NCI-H748 (cell line): ENCODE measurements around the gene HOXB4.

Experiments used
- DNase-seq: peaks from one replicate; lab custom pipeline; 2025; ENCODE audit not compliant: unreplicated experiment; lab: John Stamatoyannopoulos, UW

The HOXB4 gene

DNA sequence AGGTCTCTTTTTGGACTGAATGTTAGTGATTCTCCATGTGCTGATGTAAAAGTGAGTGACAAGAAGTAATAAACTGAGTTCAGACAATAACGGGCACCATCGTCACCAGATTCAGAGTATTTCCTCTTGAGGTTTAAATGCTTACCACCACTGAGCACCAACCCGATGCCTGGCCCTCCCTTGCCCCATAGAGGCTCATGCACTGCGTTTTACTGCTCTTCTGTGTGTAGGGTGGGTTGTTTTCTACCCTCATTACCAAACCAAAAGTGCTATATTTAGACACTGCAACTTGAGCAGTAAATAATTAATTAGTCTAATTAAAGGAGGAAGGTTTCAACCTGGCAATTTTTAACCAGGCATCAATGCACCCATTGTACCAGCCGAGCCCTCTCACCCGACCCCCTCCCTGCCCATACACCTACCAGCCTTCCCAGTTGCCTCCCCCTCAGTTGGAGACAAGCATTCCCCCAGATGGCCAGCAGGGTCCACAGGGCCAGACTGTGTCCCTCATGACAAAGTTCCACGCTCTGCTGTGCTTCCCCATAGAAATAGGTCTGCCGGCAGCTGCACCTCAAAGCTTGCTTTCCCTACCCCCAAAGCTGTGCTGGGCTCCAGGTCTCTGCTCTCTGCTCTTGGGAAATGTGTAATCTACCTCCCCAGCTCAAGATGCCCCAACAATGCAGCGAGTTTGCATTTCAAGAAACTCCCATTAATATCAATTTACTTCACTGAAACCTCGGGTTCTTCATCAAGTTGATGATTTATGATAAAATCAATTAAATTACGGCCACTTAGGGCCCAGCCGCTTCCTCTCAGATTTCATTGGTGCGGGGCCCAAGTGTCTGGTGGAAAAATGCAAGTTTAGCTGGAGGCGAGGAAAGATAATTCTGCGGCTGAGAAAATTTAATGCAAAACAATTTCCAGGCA is 16.0 kb downstream of the HOXB4 start:
- no peak for DNase-seq

DNA sequence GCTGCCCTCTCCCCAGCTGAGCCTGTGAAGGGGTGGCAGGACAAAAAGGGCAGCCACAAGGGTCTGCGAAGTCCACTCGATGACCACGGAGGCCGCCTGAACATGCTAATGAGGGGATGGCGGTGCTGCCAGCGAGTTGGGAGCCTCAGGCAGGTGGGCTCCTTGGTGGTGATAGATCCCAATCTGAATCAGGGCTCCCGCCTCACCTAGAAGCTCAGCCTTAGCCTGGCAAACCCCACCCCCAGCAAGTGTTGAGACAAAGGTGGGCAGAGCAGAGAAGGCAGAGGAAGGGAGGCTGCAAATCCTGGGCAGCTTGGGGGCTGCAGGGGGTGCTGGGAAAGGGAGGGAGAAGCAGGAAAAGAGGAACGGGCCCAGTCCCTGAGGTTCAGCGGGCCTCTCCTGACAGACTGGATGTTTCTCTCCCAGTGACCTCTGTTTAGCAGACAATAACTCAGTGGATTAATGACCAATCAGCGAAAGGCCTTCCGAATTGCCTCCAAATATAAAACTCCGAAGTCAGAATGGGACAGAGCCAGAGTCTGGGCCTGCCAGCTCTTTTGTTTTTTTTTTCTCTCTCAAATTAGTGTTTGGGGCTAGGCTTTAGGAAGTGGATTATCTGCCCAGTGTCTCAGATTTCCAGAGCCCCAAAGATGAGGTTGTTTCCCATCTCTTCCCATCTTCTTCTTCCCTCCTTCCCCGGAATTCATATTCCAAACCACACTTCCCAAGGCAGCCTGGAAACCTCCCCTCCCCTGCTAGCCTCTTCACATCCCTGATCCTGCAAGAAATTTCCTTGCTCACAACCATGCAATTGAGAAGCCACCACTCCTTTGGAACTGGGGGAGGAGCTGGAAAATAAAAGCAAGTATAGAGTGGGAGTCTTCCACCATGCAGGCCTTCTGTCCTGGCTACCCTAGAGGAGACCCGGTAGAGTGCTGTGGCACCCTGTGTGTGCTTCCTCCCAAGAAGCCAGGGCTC is 18.0 kb downstream of the HOXB4 start:
- no peak for DNase-seq

- DNase-seq: no peak
Measured at GRCh38 chr17:48559122-48559839, 18.9 kb downstream of the HOXB4 start.

DNA sequence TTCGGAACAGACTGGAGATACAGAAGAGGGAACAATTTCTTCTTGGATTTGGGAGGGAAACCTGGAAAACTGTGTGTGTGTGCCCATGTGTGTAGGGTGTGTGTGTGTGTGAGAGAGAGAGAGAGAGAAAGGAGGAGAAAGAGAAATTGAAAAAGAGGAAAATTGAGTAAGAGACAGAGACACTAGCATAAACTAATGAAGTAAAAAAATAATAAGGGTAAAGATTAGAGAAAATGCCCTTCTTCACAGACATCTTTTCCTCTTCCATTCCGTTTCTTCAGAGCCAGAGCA is 19.4 kb downstream of the HOXB4 start:
- DNase-seq: no peak

DNA sequence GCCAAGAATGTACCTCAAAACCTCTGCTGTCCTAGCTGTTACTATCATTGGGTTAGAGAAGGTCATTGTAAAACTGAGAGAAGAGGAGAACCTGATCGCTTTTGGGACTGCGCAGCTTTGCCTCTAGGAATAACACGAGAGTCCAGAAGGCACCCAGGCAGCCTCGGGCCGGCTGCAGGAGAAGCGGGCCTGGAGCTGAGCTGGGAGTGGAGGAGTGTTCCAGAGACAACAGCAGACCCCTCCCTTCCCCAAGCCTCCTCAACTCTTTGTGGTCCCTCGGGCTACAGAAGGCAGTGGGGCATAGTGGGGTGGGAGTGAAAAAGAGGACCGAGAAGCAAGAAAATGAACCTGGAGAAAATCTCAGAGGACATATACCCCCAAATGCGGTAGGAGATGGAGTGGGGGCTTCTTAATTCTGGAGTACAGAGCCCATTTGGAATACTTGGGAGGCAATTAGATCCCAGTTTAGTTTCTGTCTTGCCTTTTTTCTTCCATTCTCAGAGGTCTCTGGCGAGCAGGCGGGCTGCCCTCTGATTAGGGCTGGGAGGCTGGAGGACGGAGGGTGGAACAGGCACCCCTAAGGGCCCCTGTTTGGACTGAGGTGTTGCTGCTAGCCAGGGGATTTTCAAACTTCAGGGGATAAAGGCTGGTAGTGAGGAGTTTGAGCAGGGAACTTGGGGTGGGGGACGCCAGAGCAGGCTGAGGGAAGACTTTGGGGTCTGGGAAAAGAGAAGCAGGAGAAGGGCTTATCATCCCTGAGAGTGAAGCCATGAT is 19.9 kb downstream of the HOXB4 start:
- no peak for DNase-seq

- no peak for DNase-seq
Measured at GRCh38 chr17:48556576-48557401, 21.4 kb downstream of the HOXB4 start.

- DNase-seq: no peak
Measured at GRCh38 chr17:48556229-48556575, 21.9 kb downstream of the HOXB4 start.

DNA sequence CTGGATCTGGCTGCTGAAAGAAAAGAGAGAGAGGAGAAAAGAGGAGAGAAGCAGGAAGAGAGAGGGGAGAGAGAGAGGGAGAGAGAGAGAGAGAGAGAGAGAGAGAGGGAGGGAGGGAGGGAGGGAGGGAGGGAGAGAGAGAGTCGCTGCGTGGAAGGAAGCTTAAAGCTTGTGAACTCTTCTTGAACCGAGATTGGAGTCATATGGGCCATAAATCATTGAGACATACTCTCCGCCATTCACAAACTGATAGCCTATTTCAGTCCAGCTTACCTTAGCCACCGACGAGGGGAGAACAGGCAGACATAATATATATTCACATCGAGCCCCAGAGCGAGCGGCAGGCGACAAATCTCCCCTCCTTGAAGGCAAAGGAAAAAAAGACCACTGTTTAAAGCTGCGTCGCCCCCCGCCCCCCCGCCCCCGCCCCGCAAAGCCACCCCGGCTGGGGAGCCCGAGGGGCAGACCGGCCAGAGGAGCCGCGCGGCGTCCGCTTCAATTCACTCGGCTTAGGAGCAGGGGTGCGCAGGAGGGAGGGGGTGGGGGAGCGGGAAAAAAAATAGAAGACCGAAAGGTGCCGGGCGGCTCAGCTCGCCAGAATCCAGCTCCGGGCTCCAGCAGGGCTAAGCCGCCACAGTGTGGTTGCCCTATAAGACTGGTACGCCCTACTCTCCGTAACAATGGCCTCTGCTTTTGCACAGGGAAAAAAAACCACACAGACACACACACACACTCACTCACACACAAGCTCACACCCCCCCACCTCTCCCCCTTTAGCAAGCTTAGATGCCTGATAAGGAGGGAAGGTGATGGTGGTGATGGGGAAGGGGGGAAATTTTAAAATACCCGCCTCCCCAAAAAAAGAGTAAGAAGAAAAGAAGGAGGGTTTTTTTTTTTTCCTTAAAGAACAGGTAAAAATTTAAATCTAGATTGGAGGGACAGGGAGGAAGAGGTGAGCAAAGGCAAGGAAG is 22.6 kb downstream of the HOXB4 start:
- DNase-seq: peak; percentile 82

DNA sequence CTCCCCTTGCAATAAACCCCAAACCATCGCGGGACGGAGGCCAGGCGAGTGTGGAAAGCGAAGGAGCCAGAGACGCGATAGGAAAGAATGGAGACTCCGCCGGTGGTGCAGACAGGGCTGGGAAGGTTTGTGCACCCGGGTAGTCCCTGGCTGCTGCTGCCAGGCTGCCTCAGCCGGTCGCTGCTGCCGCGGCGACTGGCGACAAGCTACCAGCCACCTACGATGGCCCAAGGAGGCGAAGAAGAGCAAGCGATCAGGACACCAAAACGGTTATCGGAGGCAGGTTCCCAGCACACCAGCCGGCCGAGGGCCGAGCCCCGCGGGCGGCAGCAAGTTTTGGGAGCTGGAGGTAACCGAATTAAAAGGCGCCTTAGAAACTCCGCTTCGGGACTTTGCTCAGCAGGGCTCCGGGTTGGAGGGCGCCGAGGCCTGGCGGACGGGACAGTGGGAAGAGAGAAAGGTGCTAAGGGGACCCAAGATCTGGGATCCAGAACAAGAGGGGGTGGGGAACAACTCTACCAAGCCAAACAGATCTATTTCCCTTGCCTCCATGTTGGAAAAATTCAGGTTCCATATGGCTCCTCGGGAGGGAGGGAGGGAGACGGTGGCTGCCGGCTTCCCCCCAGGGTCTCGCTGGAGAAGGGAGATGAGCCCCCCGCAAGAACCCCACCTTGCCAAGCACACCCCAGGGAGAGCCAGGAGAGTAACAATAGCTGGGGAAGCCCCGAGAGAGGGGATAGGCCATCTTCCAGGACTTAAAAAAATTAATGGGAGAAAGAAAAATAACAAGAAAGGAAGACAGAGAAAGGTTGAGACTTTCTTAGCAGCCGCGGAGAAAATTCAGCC is 23.5 kb downstream of the HOXB4 start:
- peak; percentile 69 for DNase-seq

GRCh38 chr17:48553826-48554225 is 24.3 kb downstream of the HOXB4 start:
- no peak for DNase-seq

DNA sequence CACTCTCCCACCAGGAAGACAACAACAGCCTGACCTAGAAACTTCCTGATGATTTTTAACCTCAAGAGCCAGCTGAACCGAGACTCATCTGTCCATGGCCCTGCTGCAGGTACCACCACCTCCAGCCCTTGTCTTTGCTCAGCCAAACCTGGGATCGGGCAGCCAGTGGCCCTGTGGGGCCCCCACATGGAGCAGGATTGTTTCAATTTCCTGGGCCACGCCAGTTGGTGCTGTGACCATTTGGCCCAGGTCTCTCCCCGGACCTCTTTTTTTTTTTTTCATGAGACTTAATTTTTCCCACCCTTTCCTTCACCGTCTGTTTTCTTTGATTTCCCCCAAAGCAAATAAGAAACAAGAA is 25.0 kb downstream of the HOXB4 start:
- no peak for DNase-seq

GRCh38 chr17:48552466-48553189 is 25.5 kb downstream of the HOXB4 start:
- DNase-seq: no peak

DNA sequence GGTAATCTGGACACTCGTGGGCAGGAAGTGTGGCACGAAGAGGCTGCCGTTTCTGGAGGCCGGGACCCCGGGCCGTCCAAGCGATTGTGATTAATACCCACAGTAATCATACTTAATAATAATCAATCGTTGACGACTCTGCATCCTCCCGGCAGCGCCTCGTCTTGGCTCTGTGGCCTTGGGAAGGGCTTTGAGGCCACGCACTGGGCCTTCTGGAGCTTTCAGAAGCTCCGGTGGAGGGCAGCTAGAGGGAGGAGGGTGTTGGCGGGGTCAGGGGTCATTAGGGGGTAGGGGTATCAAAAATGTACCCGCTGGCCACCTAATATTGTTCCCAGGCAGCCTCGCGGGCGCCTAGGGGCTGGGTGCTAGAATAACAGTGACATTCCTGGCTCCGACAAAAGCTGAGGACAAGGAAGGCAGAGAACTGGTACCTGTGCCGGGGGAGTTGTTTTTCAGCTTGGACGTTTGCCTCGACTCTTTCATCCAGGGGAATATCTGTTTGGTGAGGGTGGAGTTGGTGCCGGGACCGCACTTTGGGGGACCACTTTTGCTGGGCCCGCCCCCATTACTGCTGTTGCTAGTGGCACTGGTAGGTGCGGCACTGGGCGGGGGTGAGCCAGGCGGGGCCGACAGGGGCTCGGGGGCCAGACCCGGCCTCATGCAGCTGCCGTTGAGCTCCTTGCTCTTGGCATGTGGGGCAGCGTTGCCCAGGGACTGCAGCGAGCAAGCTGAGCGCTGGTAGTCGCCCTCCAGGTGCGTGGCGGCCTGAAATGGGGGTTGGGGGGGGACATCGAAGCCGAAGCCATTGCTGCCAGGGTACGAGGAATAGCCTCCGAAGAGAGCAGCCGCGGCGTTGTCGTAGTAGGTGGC is 26.3 kb downstream of the HOXB4 start:
- no peak for DNase-seq

GRCh38 chr17:48551214-48551555 is 27.0 kb downstream of the HOXB4 start:
- DNase-seq: peak; percentile 57

DNA sequence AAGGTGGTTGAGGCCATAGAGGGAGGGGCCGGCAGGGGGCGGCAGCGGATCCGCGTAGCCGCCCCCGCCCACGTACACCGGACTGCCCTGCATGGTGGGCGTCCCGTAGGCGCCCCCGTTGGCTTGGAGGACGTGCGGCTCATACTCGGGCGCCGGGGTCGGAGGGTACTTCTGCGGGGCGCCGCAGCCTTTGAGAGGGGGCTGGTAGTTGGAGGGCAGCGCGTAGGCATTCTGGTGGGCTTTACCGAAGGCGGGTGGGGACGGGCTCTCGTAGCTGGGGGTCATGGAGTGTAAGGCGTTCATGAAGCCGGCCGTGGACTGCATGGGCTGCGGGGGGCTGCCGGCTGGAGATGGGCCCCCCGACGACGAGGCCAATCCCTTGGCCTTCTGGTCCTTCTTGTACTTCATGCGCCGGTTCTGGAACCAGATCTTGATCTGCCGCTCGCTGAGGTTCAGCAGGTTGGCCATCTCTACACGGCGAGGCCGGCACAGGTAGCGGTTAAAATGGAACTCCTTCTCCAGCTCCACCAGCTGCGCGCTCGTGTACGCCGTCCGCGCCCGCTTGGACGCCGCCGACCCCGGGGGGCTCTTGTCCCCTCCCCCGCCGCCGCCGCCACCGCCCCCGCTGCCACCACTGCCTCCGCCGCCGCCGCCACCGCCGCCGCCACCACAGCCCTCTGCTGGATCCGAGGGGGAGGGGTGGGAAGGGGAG is 27.5 kb downstream of the HOXB4 start:
- DNase-seq: peak; percentile 57
